H1 (cell line): ENCODE measurements around the gene RALGAPA2. TPM values are rescaled to one million over a fixed set of nuclear protein-coding genes. Genes with fewer than 3 reads are reported as not detected.

Source experiments
- JUND ChIP-seq: IDR thresholded peaks from 2 replicates; pipeline ENCODE4 v1.6.1; 2011; ENCODE audit warnings: mild to moderate bottlenecking, improper control_type of control experiment, low read length
- MAFK ChIP-seq: IDR thresholded peaks from 2 replicates; pipeline ENCODE4 v1.6.1; 2012; ENCODE audit warnings: low read depth, mild to moderate bottlenecking, improper control_type of control experiment, low read length
- POU5F1 ChIP-seq: IDR thresholded peaks from 2 replicates; pipeline ENCODE4 v1.6.1; 2011; ENCODE audit warnings: low read depth, mild to moderate bottlenecking, low read length, moderate library complexity
- TAF1 ChIP-seq: IDR thresholded peaks from 2 replicates; pipeline ENCODE4 v1.6.1; 2011; ENCODE audit warnings: mild to moderate bottlenecking, low read depth, low read length
- polyA plus RNA-seq, 7 experiments: library from polyadenylated mRNA; depleted of rRNA in 3 of 7; stranded (reverse) in 5 of 7; unstranded in 2 of 7; fragments of >200 nt in 5 of 7; fragments of 200-250 nt in 2 of 7; gene quantifications; 1 replicate in 5 of 7; 2 replicates in 1 of 7; 4 replicates in 1 of 7; pipeline versions ENCODE4 v1.2.1 to v1.2.3, GENCODE V29; 2011 to 2013; ENCODE audit warnings: missing spikeins in 2 of 7, mixed read lengths in 2 of 7
- total RNA-seq: library from RNA; stranded (reverse); fragmentation: NEBNext Ultra II Directional; extraction: Animal tissue kit (Norgen Biotek cat#: 25700); gene quantifications from 2 replicates; pipeline ENCODE4 v1.2.1, GENCODE V29; 2021

RALGAPA2 gene
- total and polyA plus RNA-seq, 2 of the 8 experiments (the other 6 are each of a cell fraction or from before 2014, with no cell fraction given) = 5.1 to 25.5 TPM

DNA sequence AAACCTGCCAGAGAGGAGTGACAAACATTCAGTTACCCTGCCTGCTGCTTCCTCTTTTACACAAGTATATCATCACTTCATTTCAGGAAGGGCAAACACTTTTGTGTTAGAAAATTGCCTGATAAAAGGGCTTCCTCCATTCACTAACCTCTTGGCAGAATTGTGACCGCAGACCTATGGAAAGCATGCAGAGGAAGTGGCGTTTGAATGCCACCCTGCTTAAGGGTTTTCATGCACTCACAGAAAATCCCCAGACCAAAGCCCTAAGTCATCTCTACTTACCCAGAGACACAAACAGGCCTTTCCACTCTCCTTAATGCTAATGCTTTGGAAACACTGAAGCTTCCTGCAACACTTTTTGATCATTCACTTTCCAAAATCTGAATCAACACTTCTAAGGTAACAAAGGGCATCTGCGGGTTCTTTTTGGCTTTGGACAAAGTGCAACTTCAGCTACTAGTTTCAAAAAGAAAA, 22.1 kb upstream of the RALGAPA2 start (continued):
- TF ChIP-seq MAFK (no peak), JUND (no peak), POU5F1 (no peak), TAF1 (no peak)
